ENCODE results near the gene FAM222B. TPM values are rescaled to one million over a fixed set of nuclear protein-coding genes. Genes with fewer than 3 reads are reported as not detected.
"Not testable (repeated sequence)": the region's sequence is repeated elsewhere in the genome, so short reads cannot be mapped to it uniquely, and the experiment has no call there.

Gene FAM222B
- total RNA-seq, 2 experiments from 2014 or later: 18.6 to 21.5 TPM

GRCh38 chr17:28740406-28741357 lies 101.9 kb downstream of the FAM222B start:
- H3K27ac Mint-ChIP-seq: no peak overlapping the region
- no peaks in the 10 kb centered on the region for H3K27me3 Mint-ChIP-seq
- peaks cover 12% of the 10 kb centered on the region for H3K36me3 Mint-ChIP-seq
- POLR2A ChIA-PET: interaction anchor here (1.5 to 13.5 kb wide), 2 partner anchors 10 to 14 kb away, joined by 3 to 202 read pairs; partner anchors contain the start of genes NEK8 and TLCD1
- H3K9me3 Mint-ChIP-seq: no peaks in the 10 kb centered on the region
- DNase-seq: no peak
- CTCF ChIA-PET: interaction anchor here (2.1 to 16.9 kb wide), 3 partner anchors 10 to 23 kb away, joined by 7 to 632 read pairs (median 18); partner anchors contain the start of genes NEK8 and TLCD1
- intact Hi-C loops (cut with micrococcal nuclease): no loop called here
- H3K4me3 Mint-ChIP-seq: no peak overlapping the region
- peaks cover 27% of the 10 kb centered on the region for H3K4me1 Mint-ChIP-seq (ENCODE audit: low read depth)

- Mint-ChIP-seq H3K4me3 (no peak overlapping the region), H3K4me1 (ENCODE audit: low read depth) (peaks cover 28% of the 10 kb centered on the region), H3K27me3 (no peaks in the 10 kb centered on the region), H3K36me3 (peaks cover 5% of the 10 kb centered on the region), H3K9me3 (no peaks in the 10 kb centered on the region), H3K27ac (peak overlapping the region; percentile 72)
- CTCF ChIA-PET: interaction anchor here (0.6 to 16.9 kb wide), 4 partner anchors 11 to 92 kb away, joined by 3 to 632 read pairs (median 7); partner anchors contain the start of genes NEK8 and TLCD1
- intact Hi-C loops (cut with micrococcal nuclease): no loop called here
- peak; percentile 69 for DNase-seq
- POLR2A ChIA-PET: interaction anchor here (0.7 to 1.0 kb wide), 2 partner anchors 11 to 12 kb away, joined by 5 to 8 read pairs; partner anchors contain the start of gene NEK8
These were observed 103.8 kb downstream of the FAM222B start for GRCh38 chr17:28738680-28739384.

DNA sequence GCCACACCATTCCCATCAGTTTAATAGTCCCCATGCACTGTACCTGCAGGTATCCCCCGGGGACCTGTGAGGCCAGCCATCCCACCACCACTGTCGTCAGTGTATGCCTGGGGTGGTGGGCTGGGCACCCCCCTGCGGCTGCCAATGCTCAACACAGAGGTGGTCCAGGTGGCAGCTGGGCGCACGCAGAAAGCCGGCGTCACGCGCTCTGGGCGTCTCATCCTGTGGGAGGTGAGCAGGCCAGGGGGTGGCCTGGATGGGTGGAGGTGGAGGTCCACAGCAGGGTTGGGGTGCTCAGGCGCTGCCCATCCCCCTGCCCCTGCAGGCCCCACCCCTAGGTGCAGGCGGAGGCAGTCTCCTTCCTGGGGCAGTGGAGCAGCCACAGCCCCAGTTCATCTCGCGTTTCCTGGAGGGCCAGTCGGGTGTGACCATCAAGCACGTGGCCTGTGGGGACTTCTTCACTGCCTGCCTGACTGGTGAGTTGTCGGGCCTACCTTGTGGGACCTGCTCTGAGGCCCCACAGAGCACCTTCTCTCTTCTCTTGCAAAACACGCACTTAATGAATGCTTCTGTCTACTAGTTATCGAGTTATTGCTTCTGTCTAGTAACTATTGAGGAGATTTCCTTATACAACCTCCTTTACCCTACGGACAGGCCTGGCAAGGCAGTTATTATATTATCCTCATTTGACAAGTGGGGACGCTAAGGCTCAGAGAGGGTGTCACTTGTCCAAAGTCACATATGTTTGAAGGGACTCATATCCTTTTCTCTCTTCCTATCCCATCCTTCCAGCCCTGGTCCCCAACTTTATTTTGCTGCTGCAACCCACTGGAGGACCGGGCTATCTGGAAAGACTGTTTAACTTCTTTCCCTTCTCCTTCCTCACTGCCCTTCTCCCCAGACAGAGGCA lies 104.6 kb downstream of the FAM222B start:
- CTCF ChIA-PET: interaction anchor here (0.6 to 16.9 kb wide), 5 partner anchors 10 to 91 kb away, joined by 3 to 632 read pairs (median 6); partner anchors contain the start of genes NEK8 and TLCD1
- intact Hi-C loops (cut with micrococcal nuclease): no loop called here
- no peaks in the 10 kb centered on the region for H3K27me3 Mint-ChIP-seq
- no peak for DNase-seq
- POLR2A ChIA-PET: interaction anchor here (0.7 to 1.0 kb wide), 2 partner anchors 10 to 13 kb away, joined by 5 to 8 read pairs; partner anchors contain the start of gene NEK8
- H3K27ac Mint-ChIP-seq: peak overlapping the region; percentile 59
- H3K4me3 Mint-ChIP-seq: no peak overlapping the region
- H3K4me1 Mint-ChIP-seq (ENCODE audit: low read depth): peaks cover 27% of the 10 kb centered on the region
- no peaks in the 10 kb centered on the region for H3K9me3 Mint-ChIP-seq
- H3K36me3 Mint-ChIP-seq: peaks cover 5% of the 10 kb centered on the region

- no peak for DNase-seq
- H3K4me3 Mint-ChIP-seq: no peak overlapping the region
- H3K4me1 Mint-ChIP-seq (ENCODE audit: low read depth): peaks cover 26% of the 10 kb centered on the region
- ChIA-PET CTCF (interaction anchor here (1.2 kb wide), 1 partner anchor 11 kb away, joined by 3 read pairs; the partner anchor contains the start of gene TLCD1), POLR2A (no interaction called here)
- H3K36me3 Mint-ChIP-seq: peaks cover 5% of the 10 kb centered on the region
- no peaks in the 10 kb centered on the region for H3K27me3 Mint-ChIP-seq
- intact Hi-C loops (cut with micrococcal nuclease): no loop called here
- H3K9me3 Mint-ChIP-seq: no peaks in the 10 kb centered on the region
- H3K27ac Mint-ChIP-seq: no peak overlapping the region
These were observed 105.3 kb downstream of the FAM222B start for GRCh38 chr17:28737316-28737715.

- H3K27me3 Mint-ChIP-seq; H3K4me3 Mint-ChIP-seq; H3K36me3 Mint-ChIP-seq; intact Hi-C loops (cut with micrococcal nuclease); H3K27ac Mint-ChIP-seq; DNase-seq; H3K9me3 Mint-ChIP-seq: not testable (repeated sequence)
- ChIA-PET POLR2A (interaction anchor here (1.0 kb wide), 1 partner anchor 10 kb away, joined by 3 read pairs; no protein-coding TSS in a partner anchor), CTCF (interaction anchor here (1.5 to 1.6 kb wide), 2 partner anchors 14 to 218 kb away, joined by 4 to 10 read pairs; no protein-coding TSS in a partner anchor)
- peaks cover 26% of the 10 kb centered on the region for H3K4me1 Mint-ChIP-seq (ENCODE audit: low read depth)
These were observed 106.4 kb downstream of the FAM222B start for GRCh38 chr17:28735913-28736769.

GRCh38 chr17:28735242-28735722 lies 107.3 kb downstream of the FAM222B start:
- Mint-ChIP-seq H3K27ac (no peak overlapping the region), H3K4me3 (no peak overlapping the region), H3K4me1 (ENCODE audit: low read depth) (peaks cover 26% of the 10 kb centered on the region), H3K9me3 (no peaks in the 10 kb centered on the region), H3K36me3 (peaks cover 7% of the 10 kb centered on the region), H3K27me3 (no peaks in the 10 kb centered on the region)
- DNase-seq: no peak
- intact Hi-C loops (cut with micrococcal nuclease): no loop called here
- ChIA-PET CTCF (interaction anchor here (0.6 to 1.6 kb wide), 3 partner anchors 15 to 218 kb away, joined by 3 to 10 read pairs (median 4); no protein-coding TSS in a partner anchor), POLR2A (interaction anchor here (1.0 kb wide), 1 partner anchor 10 kb away, joined by 3 read pairs; no protein-coding TSS in a partner anchor)

DNA sequence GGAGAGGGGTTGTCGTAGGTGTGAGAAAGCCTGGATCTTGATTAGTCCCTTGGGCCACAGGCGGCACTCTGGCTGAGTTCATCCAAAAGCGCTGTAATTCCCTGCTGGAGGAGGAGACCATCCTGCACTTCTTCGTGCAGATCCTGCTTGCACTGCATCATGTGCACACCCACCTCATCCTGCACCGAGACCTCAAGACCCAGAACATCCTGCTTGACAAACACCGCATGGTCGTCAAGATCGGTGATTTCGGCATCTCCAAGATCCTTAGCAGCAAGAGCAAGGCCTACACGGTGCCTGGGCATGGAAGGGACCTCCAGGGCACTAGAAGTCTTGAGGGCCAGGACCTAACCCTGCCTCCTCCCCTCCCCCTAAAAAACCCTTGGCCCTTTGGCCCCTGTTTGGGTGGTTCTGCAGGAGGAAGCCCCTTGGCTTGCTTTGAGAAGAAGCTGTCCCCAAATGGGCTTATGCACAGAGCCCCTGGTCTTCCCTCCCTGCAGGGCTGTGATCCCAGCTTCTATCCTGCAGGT lies 107.8 kb downstream of the FAM222B start:
- no peak for DNase-seq
- H3K36me3 Mint-ChIP-seq: peaks cover 7% of the 10 kb centered on the region
- H3K9me3 Mint-ChIP-seq: no peaks in the 10 kb centered on the region
- peaks cover 28% of the 10 kb centered on the region for H3K4me1 Mint-ChIP-seq (ENCODE audit: low read depth)
- ChIA-PET POLR2A (no interaction called here), CTCF (interaction anchor here (0.6 to 1.6 kb wide), 4 partner anchors 15 to 219 kb away, joined by 3 to 10 read pairs (median 4); no protein-coding TSS in a partner anchor)
- no peak overlapping the region for H3K27ac Mint-ChIP-seq
- H3K27me3 Mint-ChIP-seq: no peaks in the 10 kb centered on the region
- intact Hi-C loops (cut with micrococcal nuclease): no loop called here
- H3K4me3 Mint-ChIP-seq: no peak overlapping the region

DNA sequence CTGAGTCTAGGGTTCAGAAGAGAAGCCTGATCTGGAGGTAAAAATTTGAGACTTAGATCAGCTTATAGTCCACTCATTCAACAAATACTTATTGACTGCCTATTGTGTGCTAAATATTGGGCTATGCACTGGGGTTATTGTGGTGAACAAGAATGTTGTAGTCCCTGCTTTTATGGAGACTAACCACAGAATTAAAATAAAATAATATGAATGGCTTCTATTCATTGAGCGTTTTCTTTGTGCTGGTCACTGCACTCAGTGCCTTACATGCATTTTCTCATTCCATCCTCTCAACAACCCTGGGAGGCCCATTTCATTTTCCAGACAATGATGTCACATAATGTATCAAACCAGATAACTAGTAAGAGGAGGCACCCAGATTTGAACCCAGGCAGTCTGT lies 109.2 kb downstream of the FAM222B start:
- ChIA-PET CTCF (interaction anchor here (0.7 to 1.4 kb wide), 2 partner anchors 16 to 116 kb away, joined by 3 to 4 read pairs; no protein-coding TSS in a partner anchor), POLR2A (interaction anchor here (1.1 kb wide), 1 partner anchor 12 kb away, joined by 3 read pairs; no protein-coding TSS in a partner anchor)
- no peak overlapping the region for H3K27ac Mint-ChIP-seq
- H3K4me3 Mint-ChIP-seq: no peak overlapping the region
- intact Hi-C loops (cut with micrococcal nuclease): no loop called here
- peaks cover 4% of the 10 kb centered on the region for H3K36me3 Mint-ChIP-seq
- DNase-seq: no peak
- no peaks in the 10 kb centered on the region for H3K9me3 Mint-ChIP-seq
- no peaks in the 10 kb centered on the region for H3K27me3 Mint-ChIP-seq
- peaks cover 21% of the 10 kb centered on the region for H3K4me1 Mint-ChIP-seq (ENCODE audit: low read depth)

- H3K4me3 Mint-ChIP-seq: peak overlapping the region; percentile 8
- ChIA-PET CTCF (interaction anchor here (0.7 to 9.7 kb wide), 6 partner anchors 17 to 387 kb away, joined by 5 to 632 read pairs (median 49); partner anchors contain the start of genes PHF12 and TRAF4), POLR2A (interaction anchor here (7.1 kb wide), 1 partner anchor 17 kb away, joined by 202 read pairs; the partner anchor contains the start of gene TRAF4)
- H3K27me3 Mint-ChIP-seq: no peaks in the 10 kb centered on the region
- no peak for DNase-seq
- peak overlapping the region; percentile 34 for H3K27ac Mint-ChIP-seq
- H3K4me1 Mint-ChIP-seq (ENCODE audit: low read depth): peaks cover 20% of the 10 kb centered on the region
- H3K9me3 Mint-ChIP-seq: no peaks in the 10 kb centered on the region
- intact Hi-C loops (cut with micrococcal nuclease): loop anchor here (1.0 to 5.0 kb wide), 4 partner anchors 83 to 564 kb away; partner anchors contain the start of genes BLTP2 and NUFIP2
- peaks cover 10% of the 10 kb centered on the region for H3K36me3 Mint-ChIP-seq
These were observed 112.7 kb downstream of the FAM222B start for GRCh38 chr17:28729950-28730330.

All from activated CD4-positive, alpha-beta memory T cell treated with anti-CD3 and anti-CD28 coated beads for 36 hours (primary cell).